GM19463 (cell line): ENCODE results near the gene SRPX.

Source experiments
- ATAC-seq: cut with Tn5 transposase; IDR thresholded peaks from one replicate; pipeline ENCODE4 v1.9.1; 2021; ENCODE audit warnings: mild to moderate bottlenecking, moderate library complexity; ENCODE audit not compliant: unreplicated experiment

SRPX gene

DNA sequence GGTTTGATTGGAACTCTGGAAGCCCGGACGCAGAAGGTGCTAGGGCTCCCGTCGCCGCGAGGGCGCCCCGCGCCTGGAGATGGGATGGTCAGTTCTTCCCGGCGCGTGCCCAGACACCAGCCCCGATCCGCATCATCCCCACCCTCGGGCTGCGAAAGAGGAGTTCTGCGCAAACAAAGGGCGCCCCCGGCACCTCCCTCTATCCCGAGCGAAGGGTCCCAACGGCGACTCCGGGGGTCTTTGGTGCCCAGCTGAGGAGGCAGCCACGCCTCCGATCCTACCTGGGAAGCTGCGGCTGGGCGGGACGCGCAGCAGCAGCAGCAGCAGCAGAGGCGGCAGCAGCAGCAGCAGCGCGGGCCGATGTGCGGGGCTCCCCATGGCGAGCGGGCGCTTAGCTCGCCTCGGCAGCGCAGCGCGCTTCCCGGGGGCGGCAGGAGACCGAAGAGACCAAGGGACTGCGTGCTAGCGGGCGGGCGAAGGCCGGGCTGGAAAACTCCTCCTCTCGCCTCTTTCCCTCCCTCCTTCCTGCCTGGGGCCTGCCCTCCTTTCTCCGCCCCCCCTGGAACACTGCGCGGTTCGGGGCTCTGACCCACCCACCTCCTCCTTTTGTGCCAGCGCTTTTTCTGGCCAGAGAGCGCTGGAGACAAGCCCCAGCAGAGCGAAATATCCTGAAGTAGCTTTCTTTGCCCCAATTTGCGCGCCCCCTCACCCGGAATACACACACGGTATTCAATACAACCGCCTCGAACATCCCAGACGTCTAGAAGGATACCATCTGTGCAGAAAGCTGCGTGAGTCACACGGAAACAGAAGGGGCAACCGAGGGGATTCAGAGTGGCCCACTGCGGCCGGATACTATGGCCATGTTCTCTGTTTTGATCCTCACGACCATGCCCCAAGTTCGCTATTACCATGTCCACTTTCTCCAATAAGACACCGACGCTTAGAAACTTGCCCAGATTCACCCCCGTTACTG lies at the start of gene SRPX:
Gene SRPX, minus strand, starts transcription at position 457 of the 976 bp plus-strand sequence. Its CDS starts 79 bp downstream, at position 378.
- ATAC-seq = peak; percentile 41

DNA sequence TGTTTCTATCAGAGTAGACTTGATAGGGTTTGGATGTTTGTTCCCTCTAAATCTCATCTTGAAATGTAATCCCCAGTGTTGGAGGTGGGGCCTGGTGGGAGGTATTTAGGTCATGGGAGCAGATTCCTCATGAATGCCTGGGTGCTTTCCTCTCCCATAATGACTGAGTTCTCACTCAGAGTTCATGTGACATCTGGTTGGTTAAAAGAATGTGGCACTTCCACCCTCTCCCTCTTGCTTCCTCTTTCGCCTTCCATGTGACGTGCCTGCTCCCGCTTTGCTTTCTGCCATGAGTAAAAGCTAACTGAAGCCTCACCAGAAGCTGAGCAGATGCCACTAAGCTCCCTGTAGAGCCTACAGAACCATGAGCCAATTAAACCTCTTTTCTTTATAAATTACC lies 47.3 kb upstream of the SRPX start:
- no peak for ATAC-seq

DNA sequence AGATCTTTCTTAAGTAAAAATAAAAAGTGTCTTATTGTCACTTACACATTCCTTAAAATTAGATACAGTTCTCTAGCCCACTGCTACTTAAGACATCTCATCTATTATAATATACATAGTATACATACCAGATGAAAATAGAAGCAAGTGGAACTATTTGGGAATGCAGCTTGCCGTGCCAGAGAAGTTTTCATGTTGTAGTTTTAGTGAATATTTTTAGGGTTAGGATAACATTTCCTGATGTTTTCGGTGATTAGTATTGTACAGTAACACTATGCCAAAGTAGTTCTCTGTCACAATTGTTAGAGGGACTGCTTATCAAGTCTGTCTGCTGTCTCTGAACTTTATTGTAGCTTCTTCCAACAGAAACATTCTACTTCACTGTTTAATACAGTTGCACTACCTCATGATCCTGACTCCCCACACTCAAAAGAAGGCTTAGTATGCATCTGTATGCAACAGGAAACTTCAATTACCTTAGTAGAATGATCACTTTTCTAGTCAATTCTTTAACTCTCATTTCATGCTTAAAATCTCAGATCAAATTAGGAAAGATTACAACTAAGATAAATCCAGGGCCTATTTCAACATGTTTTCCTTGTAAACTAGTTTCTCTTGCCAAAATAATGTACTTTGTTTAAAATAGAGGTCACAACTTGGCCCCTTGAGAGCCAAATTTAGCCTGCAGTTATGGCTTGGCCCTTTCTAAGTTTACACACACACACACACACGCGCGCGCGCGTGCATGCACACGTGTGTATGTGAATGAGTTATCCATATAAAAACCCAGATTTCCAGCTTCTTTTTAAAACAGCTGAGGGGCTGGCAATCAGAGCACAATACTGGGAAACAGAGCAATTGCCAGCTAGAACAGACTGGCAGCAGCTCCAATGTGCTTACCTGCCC lies 42.3 kb upstream of the SRPX start:
- no peak for ATAC-seq

GRCh38 chrX:38260231-38260630 lies 39.6 kb upstream of the SRPX start:
- peak; percentile 66 for ATAC-seq

- ATAC-seq = no peak
Observed at GRCh38 chrX:38256019-38256418, 35.3 kb upstream of the SRPX start.

DNA sequence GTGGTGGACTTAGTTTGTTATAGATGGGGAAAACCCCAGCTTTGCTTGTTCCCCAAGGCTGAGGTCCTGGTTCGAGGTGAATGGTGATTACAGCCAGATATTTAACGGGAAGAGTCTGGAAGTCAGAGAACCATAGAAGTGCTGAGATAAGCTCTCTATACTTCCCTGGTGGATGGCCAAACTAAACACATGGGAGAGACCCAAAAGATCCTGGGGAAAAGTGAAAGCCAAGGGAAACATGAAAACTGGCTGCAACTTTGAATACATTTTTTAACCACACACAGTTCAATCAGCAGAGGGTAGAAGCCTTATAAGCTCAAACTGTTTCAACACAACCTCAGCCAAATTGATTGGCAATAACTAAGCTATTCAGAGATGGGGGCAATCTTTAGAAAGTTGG lies 29.3 kb upstream of the SRPX start:
- ATAC-seq = no peak

- ATAC-seq = no peak
Observed at GRCh38 chrX:38247051-38247450, 26.4 kb upstream of the SRPX start.

- ATAC-seq = no peak
Observed at GRCh38 chrX:38240541-38240940, 19.9 kb upstream of the SRPX start.

- no peak for ATAC-seq
Observed at GRCh38 chrX:38236901-38237615, 16.4 kb upstream of the SRPX start.

DNA sequence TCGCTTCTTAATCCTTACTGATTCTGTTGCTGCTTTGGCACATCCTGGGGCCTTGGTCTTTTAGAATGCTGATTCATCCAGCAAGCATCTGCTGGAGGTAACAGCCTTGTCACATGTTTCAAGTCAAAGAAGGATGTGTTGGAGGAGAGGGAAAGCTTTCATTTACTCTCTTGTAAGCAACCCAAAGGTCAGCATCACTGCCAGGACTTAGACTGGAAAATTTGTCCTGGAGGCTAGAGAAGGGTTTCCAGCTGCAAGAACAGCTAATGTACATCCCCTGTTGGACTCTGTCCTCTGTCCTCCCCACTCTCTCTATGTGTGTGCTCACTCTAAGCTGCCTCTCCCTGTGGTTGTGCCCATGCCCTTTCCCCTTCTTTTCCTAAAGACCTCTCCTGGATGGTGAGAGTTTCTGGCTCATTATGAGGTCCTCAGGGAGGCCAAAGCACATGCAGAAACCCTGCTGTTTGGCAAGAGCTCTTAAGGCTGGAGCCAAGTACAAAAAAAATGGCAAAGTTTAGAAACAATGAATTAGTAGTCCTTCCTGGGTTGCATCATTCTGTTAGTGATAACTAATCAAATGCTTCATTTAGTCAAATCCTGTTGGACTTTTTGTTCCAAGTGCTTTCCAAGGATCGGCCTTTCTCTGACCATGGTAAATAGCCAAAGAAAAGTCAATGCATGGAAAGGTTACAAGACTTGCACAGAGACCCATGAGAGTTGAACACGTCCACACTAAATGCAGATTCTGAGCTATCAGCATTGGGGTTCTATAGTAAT lies 13.4 kb upstream of the SRPX start:
- no peak for ATAC-seq

- no peak for ATAC-seq
Observed at GRCh38 chrX:38232079-38232686, 11.5 kb upstream of the SRPX start.

GRCh38 chrX:38225093-38225492 lies 4.4 kb upstream of the SRPX start:
- no peak for ATAC-seq

DNA sequence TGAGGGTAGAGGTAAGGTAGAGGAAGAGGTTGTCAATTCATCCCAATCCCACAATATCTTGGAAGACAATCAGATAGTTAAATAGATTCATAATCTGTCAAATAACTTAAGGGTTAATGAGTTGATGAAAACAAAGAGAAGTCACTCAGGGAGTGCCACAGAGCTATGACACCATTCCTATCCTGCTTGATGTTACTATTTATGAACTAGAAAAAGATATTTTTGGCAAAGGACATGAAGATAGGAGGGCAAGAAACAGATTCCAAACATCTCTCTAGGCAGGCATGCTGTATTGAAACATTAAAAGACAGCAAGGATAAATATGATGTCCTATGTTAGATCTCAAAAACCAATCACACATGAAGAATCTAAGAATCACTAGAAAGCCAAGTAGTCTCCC lies 3.5 kb upstream of the SRPX start:
- ATAC-seq = no peak

GRCh38 chrX:38221391-38221929 lies 789 bp upstream of the SRPX start:
- no peak for ATAC-seq

- ATAC-seq = peak; percentile 67
Observed at GRCh38 chrX:38220024-38220414, 652 bp downstream of the SRPX start.

- ATAC-seq = no peak
Observed at GRCh38 chrX:38216642-38217041, 4.0 kb downstream of the SRPX start.

- ATAC-seq = no peak
Observed at GRCh38 chrX:38214551-38215531, 5.8 kb downstream of the SRPX start.

DNA sequence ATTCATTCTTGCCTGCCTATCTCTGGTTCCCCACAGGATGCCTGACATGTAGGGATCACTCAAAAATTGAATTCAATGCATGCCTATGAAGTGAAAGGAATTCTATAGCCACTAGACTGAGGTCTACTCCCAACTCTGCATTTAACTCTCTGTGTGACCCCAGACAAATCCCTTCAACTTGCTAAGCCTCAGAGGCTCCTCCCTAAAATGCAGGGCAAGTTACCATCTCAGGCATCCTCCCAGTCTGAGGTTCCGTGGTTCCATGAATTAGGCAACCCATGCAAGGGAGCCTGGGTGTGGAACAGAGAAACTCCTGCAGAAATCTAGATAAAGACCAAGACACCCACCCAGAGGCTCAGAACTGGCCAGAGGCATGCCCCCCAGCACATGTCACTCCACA lies 6.6 kb downstream of the SRPX start:
- no peak for ATAC-seq
